HG02973 (cell line): ENCODE data around the gene GPER1.

Experiments used
- ATAC-seq: cut with Tn5 transposase; IDR thresholded peaks from one replicate; pipeline ENCODE4 v1.9.1; 2021; ENCODE audit warnings: moderate library complexity; ENCODE audit not compliant: unreplicated experiment

The GPER1 gene

GRCh38 chr7:1053816-1054370, 34.0 kb upstream of the GPER1 start:
- ATAC-seq = no peak

DNA sequence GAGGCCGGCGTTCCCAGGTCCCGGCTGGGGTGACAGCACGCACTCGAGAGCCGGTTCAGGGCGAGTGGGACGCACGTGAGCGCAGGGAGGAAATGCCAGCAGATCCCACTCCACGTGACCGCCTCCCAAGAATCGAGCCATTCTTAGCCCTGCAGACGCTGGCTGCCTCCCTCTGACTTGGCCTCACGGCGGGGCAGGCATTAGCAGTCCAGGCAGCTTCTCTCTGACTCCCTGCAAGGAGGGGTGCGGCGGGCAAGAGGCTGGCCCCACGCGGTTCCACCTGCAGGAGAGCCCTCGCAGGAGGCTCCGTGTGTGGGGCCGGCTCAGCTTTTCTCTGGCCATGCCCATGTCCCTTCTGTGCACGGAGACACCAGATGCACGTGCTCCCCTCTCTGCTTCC, 33.5 kb upstream of the GPER1 start:
- no peak for ATAC-seq

DNA sequence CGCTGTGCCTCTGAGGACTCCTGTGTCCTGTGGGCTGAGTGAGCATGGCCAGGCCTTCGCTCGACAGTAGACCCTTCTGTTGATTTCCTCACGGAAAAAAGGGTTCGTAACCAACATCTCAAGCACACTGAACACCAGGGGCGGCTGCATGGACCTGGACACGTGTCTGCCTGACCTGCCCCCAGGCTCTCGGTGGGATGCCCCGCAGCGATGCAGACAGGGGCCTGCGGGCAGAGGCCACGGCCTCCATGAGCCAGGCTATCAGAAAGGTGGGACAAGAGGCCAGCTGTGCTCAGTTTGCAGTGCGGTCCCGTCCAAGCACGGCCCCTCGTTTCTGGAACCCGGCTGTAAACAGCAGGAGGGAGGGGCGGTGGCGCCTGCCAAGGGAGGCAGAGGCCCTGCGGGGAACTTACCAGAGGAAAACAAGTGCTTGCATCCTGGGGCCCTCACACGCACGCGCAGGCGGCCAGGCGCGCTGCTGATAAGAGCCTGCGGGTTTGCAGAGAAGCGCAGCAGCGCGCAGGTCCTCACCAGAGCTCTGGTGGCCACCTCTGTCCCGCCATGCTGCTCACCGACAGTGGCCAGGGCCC, 33.0 kb upstream of the GPER1 start:
- no peak for ATAC-seq

DNA sequence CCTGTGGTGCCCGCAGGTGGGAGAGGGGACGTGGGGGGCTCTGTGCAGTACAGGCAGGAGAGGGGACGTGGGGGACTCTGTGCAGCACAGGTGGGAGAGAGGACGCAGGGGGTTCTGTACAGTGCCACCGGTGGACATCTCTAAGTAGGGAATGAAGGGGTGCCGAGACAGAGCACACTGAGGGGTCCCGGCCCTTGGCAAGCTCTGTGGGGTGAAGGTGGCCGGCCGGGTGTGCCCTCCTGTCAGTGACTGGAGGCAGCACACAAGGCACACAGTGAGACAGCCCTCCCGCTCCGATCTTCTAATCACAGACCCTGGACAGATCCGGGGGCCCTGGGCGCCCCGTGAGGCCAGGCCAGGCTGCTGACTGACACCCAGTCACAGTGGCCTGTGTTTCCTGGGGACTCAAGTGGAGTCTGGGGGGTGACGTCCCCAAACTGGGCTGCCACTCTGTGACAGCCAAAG, 32.4 kb upstream of the GPER1 start:
- no peak for ATAC-seq

- ATAC-seq = no peak
Observed at GRCh38 chr7:1055956-1056784, 31.7 kb upstream of the GPER1 start.

GRCh38 chr7:1056785-1057410, 31.0 kb upstream of the GPER1 start:
- no peak for ATAC-seq

DNA sequence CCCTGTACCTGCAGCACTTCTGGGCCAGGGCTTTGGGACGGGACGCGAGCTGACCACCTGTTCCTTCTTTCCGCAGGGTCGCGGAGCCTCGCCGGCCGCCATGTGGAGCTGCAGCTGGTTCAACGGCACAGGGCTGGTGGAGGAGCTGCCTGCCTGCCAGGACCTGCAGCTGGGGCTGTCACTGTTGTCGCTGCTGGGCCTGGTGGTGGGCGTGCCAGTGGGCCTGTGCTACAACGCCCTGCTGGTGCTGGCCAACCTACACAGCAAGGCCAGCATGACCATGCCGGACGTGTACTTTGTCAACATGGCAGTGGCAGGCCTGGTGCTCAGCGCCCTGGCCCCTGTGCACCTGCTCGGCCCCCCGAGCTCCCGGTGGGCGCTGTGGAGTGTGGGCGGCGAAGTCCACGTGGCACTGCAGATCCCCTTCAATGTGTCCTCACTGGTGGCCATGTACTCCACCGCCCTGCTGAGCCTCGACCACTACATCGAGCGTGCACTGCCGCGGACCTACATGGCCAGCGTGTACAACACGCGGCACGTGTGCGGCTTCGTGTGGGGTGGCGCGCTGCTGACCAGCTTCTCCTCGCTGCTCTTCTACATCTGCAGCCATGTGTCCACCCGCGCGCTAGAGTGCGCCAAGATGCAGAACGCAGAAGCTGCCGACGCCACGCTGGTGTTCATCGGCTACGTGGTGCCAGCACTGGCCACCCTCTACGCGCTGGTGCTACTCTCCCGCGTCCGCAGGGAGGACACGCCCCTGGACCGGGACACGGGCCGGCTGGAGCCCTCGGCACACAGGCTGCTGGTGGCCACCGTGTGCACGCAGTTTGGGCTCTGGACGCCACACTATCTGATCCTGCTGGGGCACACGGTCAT, 30.3 kb upstream of the GPER1 start:
- ATAC-seq = no peak

DNA sequence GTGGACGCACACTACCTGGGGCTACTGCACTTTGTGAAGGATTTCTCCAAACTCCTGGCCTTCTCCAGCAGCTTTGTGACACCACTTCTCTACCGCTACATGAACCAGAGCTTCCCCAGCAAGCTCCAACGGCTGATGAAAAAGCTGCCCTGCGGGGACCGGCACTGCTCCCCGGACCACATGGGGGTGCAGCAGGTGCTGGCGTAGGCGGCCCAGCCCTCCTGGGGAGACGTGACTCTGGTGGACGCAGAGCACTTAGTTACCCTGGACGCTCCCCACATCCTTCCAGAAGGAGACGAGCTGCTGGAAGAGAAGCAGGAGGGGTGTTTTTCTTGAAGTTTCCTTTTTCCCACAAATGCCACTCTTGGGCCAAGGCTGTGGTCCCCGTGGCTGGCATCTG, 29.6 kb upstream of the GPER1 start:
- ATAC-seq = no peak

DNA sequence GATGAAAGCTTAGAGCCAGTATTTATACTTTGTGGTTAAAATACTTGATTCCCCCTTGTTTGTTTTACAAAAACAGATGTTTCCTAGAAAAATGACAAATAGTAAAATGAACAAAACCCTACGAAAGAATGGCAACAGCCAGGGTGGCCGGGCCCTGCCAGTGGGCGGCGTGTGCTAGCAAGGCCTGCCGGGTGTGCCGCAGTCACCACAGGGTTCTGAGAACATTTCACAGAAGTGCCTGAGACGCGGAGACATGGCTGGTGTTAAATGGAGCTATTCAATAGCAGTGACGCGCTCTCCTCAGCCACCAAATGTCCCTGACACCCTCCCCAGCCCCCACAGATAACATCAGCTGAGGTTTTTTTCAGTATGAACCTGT, 29.1 kb upstream of the GPER1 start:
- no peak for ATAC-seq

- ATAC-seq = no peak
Observed at GRCh38 chr7:1059200-1060091, 28.5 kb upstream of the GPER1 start.

- ATAC-seq = no peak
Observed at GRCh38 chr7:1060315-1061072, 27.4 kb upstream of the GPER1 start.

DNA sequence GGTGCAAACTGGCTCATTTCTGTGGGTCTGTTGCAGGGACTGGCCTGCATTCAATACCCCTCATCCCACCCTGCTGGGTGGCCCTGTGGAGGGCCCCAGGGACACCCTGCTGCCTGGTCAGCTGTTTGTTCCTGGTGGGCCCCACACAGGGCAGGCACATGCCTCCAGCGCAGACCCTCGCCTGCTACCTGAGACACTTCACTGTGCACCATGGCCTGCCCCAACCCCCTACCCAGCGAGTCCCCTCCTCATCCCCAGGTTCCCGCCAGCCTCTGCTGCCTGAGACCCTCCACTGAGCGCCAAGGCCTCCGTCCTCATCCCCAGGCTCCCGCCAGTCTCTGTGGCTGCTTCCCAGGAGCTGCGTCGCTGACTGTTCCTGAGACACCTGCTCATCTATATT, 26.7 kb upstream of the GPER1 start:
- ATAC-seq = no peak

DNA sequence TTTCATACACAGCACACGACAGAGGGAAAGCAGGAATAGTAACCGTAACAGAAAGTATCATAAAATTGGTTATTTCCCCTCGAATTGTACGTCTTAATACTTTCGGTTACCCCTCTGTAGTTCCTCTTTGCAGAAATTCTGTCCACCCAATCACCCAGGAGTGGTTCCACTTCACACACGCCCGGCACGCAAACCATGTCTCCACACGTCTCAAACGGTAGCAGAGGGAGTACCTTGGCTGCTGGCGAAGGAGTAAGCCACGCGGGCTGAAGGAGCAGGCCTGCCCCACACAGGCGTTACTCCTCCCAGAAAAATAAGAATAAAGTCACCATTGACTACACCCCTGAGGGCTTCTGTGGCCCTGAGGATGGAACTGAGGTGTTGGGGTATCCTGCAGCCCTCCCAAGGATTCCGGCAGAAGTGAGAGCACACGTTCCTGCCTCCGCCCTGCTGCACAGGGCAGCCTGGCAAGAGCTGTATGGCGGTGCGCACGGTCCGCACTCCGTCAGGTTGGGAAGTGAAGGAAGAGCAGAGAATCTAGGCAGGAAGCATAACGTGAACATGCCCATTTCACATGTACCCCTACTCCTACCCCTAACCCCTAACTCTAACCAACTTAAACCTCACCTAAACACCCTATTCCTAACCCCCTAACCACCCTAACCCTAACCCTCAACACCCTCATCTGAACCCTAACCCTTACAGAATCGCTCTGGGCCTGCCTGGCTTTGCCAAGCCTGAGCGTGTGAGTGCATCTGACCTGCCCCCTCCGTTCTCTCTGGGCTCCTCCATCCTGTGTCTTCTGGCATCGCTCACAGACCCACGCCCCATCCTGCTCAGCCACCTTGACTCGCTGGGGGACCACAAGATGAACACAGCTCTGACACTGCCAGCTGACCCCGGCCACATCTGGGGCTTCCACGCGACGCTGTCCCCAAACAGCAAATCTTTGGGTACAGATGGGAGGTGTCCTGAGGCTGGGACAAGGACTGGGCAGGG, 25.3 kb upstream of the GPER1 start:
- ATAC-seq = peak; percentile 48

GRCh38 chr7:1063361-1063760, 24.6 kb upstream of the GPER1 start:
- ATAC-seq = no peak

DNA sequence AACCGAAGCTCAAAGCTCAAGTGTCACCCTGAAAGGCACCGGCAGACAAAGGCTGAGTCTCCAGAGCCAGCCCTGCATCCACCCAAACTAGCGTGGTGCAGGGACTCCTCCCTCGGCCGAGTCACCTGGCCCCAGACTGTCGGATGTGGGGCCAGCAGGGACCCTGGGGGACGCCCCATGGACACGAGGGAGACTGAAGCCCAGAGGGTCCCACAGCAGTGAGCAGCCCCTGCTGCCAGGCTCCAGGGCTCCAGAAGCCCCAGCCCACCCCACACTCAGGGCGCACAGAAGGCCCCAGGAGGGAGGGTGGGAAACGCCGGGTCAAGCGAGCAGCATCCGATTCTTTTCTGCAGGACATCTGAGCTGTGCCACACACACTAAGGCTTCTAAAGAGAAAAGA, 23.3 kb upstream of the GPER1 start:
- no peak for ATAC-seq

- no peak for ATAC-seq
Observed at GRCh38 chr7:1065263-1065584, 22.7 kb upstream of the GPER1 start.

DNA sequence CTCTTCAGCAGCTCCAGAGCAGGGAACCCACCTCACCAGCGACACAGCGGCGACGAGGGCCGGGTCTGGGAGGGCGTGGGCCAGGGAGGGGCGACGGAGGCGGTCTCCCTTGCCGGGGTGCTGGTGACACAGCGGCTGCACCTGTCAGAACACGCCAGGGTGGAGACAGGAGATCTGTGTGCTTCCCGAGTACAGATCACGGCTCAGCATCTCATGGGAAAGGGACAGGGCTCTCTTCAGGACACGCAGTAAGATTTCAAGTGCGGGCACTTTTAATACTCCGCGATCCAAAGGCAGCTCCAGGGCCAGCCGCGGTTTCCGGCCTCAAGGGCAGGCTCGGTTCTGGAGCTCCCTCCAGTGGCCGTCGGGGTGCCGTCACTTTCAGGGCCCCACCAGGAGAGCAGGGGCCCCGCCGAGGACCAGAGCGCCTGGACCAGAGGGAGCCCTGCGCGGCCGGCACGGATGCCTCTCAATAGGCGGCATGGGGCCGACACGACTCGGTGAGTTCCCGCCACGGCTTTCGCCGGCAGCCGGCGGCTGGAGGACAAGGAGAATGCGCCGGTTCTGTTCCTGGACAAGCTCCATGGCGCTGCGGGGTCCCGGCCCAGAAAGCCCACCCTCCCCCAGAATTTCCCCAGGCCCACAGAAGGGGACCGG, 22.2 kb upstream of the GPER1 start:
- ATAC-seq = no peak

GRCh38 chr7:1066242-1066588, 21.7 kb upstream of the GPER1 start:
- ATAC-seq = no peak
